Measurements from ENCODE around the gene RPL10L.

The RPL10L gene

GRCh38 chr14:46651526-46652144 is at the start of gene RPL10L:
TSS of gene RPL10L (minus strand) at chr14:46651781. CDS start at chr14:46651736, 45 bp downstream.
- no peak for DNase-seq (ENCODE audit: low read depth, low spot score)

- no peak for DNase-seq (ENCODE audit: low read depth, low spot score)
Measured at GRCh38 chr14:46691819-46692218, 40.2 kb upstream of the RPL10L start.

GRCh38 chr14:46686652-46687051 is 35.1 kb upstream of the RPL10L start:
- no peak for DNase-seq (ENCODE audit: low read depth, low spot score)

- no peak for DNase-seq (ENCODE audit: low read depth, low spot score)
Measured at GRCh38 chr14:46672128-46672527, 20.5 kb upstream of the RPL10L start.

DNA sequence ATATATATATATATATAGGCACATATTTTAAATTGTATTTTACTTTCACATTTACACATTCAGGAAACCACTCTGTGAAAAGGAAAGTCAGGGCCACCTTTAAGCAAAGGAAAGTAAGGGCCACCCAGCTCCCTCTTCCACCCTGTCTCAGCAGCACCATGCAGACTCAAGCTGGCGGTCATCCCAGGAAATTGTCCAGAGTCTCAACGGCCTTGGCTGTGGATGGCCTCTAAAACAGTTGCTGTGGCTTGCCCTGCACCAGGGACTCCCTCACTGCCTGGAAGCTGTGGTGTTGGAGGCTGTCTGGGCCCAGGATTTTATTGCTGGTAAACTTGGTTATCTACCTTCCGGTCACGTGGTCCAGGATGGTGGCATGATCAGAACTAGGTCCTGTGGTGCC is 11.8 kb upstream of the RPL10L start:
- no peak for DNase-seq (ENCODE audit: low read depth, low spot score)

- DNase-seq (ENCODE audit: low read depth, low spot score) = no peak
Measured at GRCh38 chr14:46661728-46662127, 10.1 kb upstream of the RPL10L start.

DNA sequence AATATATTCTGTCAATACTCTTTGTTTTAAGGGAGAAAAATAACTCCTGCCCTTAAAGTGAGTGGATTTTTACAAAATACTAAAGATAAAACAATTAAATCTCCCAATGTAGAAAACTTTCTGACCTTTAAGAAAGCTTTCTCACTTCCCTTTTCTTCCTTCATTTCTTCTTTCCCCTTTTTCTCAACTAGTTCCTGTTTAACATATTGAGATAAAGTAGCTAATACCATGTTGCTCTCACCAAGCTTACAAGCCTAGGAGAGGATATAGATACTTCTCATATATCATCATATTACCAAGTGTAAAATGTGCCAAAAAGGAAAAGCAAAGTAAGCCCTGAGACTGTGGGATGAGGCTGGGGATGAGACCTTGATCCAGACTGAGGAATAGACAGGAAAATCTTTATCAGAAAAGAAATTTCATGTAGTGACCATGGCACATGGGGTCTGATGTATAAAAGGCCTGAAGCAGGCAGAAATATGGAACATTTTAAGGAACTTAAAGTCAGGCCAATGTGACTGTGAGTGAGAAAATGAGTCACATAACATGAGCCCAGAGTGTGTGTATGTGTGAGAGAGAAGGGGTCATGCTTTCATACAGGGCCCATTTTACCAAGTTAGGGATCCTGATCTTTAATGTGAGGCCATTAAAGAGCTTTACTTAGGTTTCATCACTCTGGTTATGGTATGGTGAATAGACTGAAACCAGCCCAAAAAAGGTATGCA is 1.6 kb upstream of the RPL10L start:
- no peak for DNase-seq (ENCODE audit: low read depth, low spot score)

GRCh38 chr14:46646796-46647195 is 4.8 kb downstream of the RPL10L start:
- DNase-seq (ENCODE audit: low read depth, low spot score) = no peak

- no peak for DNase-seq (ENCODE audit: low read depth, low spot score)
Measured at GRCh38 chr14:46626876-46627275, 24.7 kb downstream of the RPL10L start.
